ENCODE measurements around the gene CDH15.
A peak's percentile ranks its signal among the peaks of the same experiment; 100 is the strongest.

Gene CDH15

GRCh38 chr16:89199241-89200123 is 27.9 kb downstream of the CDH15 start:
- no peak for DNase-seq (ENCODE audit: low spot score)

- DNase-seq (ENCODE audit: low spot score), result no peak
These were observed 28.7 kb downstream of the CDH15 start, which contains the start of gene SLC22A31 for GRCh38 chr16:89200124-89200849. Gene SLC22A31 (minus strand): TSS chr16:89200537. CDS start chr16:89200501, 36 bp downstream.

- DNase-seq (ENCODE audit: low spot score), result no peak
These were observed 29.4 kb downstream of the CDH15 start for GRCh38 chr16:89200850-89201411.

- peak; percentile 68 for DNase-seq (ENCODE audit: low spot score)
These were observed 30.2 kb downstream of the CDH15 start for GRCh38 chr16:89201439-89202377.

GRCh38 chr16:89202422-89203215 is 31.1 kb downstream of the CDH15 start:
- DNase-seq (ENCODE audit: low spot score), result no peak

- no peak for DNase-seq (ENCODE audit: low spot score)
These were observed 36.4 kb downstream of the CDH15 start for GRCh38 chr16:89207993-89208392.

- DNase-seq (ENCODE audit: low spot score), result no peak
These were observed 38.0 kb downstream of the CDH15 start for GRCh38 chr16:89209522-89210044.

GRCh38 chr16:89210165-89210903 is 38.8 kb downstream of the CDH15 start:
- DNase-seq (ENCODE audit: low spot score), result no peak

- no peak for DNase-seq (ENCODE audit: low spot score)
These were observed 39.5 kb downstream of the CDH15 start for GRCh38 chr16:89210904-89211515.

GRCh38 chr16:89216315-89217137 is 45.0 kb downstream of the CDH15 start:
- peak; percentile 82 for DNase-seq (ENCODE audit: low spot score)

GRCh38 chr16:89217138-89217387 is 45.5 kb downstream of the CDH15 start:
- DNase-seq (ENCODE audit: low spot score), result no peak

GRCh38 chr16:89217388-89218191 is 46.0 kb downstream of the CDH15 start, which contains the start of gene ZNF778:
Gene ZNF778 (plus strand): TSS chr16:89217703. CDS start chr16:89221128, 3,425 bp downstream.
- DNase-seq (ENCODE audit: low spot score), result peak; percentile 79

- DNase-seq (ENCODE audit: low spot score), result no peak
These were observed 47.8 kb downstream of the CDH15 start for GRCh38 chr16:89219365-89219764.

GRCh38 chr16:89221604-89222003 is 50.1 kb downstream of the CDH15 start:
- DNase-seq (ENCODE audit: low spot score), result no peak

GRCh38 chr16:89222931-89223330 is 51.4 kb downstream of the CDH15 start:
- DNase-seq (ENCODE audit: low spot score), result no peak

GRCh38 chr16:89224665-89225064 is 53.1 kb downstream of the CDH15 start:
- no peak for DNase-seq (ENCODE audit: low spot score)

GRCh38 chr16:89230255-89230654 is 58.7 kb downstream of the CDH15 start:
- no peak for DNase-seq (ENCODE audit: low spot score)

GRCh38 chr16:89232107-89232506 is 60.6 kb downstream of the CDH15 start:
- DNase-seq (ENCODE audit: low spot score), result no peak

All from CD4-positive, alpha-beta T cell treated with Interleukin-6 at 100 ng/mL for 8 hours (primary cell).